Measurements from ENCODE around the gene SLAMF9. TPM values are rescaled to one million over a fixed set of nuclear protein-coding genes. Genes with fewer than 3 reads are reported as not detected.

Gene SLAMF9
- polyA plus RNA-seq, 1 donor (not counting 4 experiments of a cell fraction or from before 2014, with no cell fraction given) = 0.31 TPM

DNA sequence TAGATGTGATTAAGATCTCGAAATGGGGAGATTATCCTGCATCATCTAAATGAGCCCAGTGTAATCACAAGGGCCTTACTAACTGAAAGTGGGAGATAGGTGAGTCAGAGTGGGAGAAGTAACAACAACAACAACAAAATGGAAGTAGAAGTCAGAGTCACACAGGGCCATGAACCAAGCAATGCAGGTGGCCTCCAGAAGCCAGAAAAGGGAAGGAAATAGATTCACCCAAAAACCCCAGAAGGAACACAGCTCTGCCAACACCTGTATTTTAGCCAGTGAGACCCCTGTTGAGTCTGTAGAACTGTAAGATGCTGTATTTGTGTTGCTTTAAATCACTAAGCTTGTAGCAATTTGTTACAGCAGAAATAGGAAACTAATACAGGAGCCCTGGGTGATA lies 32.8 kb downstream of the SLAMF9 start:
- Histone ChIP-seq H3K4me3 (ENCODE audit: control insufficient read depth in 2 of 3, extremely low read depth in 1 of 3, insufficient read depth in 2 of 3, low read depth in 1 of 3, low read length in 3 of 3) (no peak overlapping the region), H3K27ac (ENCODE audit: control insufficient read depth, insufficient read depth, low read length) (peak overlapping the region; percentile 98), H3K9me3 (ENCODE audit: control insufficient read depth, low read depth, low read length) (no peaks in the 10 kb centered on the region), H3K36me3 (ENCODE audit: control insufficient read depth in 2 of 2, extremely low read depth in 1 of 2, insufficient read depth in 2 of 2, low read length in 2 of 2) (peaks cover 32 to 38% of the 10 kb centered on the region in 2 experiments), H3K4me1 (ENCODE audit: control insufficient read depth, extremely low read depth, insufficient read depth, low read length) (peaks cover 72% of the 10 kb centered on the region), H3K79me2 (ENCODE audit: control insufficient read depth, insufficient read depth, low read length) (peaks cover 58% of the 10 kb centered on the region), H3K4me2 (ENCODE audit: control insufficient read depth, extremely low read depth, insufficient read depth, low read depth, low read length) (peak overlapping the region; percentile 84), H3K9me1 (ENCODE audit: control insufficient read depth, extremely low read depth, insufficient read depth, low read length) (peaks cover 11% of the 10 kb centered on the region), H2AFZ (ENCODE audit: control insufficient read depth, low read length) (no peak overlapping the region), H3K9ac (ENCODE audit: control insufficient read depth, extremely low read depth, insufficient read depth, low read length) (peak overlapping the region; percentile 100), H3K27me3 (ENCODE audit: control insufficient read depth, extremely low read depth, insufficient read depth, low read length) (no peaks in the 10 kb centered on the region), H4K20me1 (ENCODE audit: control insufficient read depth, extremely low read depth, insufficient read depth, low read length) (peaks cover 28% of the 10 kb centered on the region)
- no peak for DNase-seq (ENCODE audit: low read depth, low spot score)
- dilution Hi-C loops (cut with MboI; ENCODE audit: extremely low pct_ligation_motif_present, low sequenced_read_pairs) = no loop called here
- TF ChIP-seq, protein P1, sequence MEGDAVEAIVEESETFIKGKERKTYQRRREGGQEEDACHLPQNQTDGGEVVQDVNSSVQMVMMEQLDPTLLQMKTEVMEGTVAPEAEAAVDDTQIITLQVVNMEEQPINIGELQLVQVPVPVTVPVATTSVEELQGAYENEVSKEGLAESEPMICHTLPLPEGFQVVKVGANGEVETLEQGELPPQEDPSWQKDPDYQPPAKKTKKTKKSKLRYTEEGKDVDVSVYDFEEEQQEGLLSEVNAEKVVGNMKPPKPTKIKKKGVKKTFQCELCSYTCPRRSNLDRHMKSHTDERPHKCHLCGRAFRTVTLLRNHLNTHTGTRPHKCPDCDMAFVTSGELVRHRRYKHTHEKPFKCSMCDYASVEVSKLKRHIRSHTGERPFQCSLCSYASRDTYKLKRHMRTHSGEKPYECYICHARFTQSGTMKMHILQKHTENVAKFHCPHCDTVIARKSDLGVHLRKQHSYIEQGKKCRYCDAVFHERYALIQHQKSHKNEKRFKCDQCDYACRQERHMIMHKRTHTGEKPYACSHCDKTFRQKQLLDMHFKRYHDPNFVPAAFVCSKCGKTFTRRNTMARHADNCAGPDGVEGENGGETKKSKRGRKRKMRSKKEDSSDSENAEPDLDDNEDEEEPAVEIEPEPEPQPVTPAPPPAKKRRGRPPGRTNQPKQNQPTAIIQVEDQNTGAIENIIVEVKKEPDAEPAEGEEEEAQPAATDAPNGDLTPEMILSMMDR (optimal IDR thresholded peaks at IDR 0.05 in 1 of 3, IDR thresholded peaks at IDR 0.05 in 1 of 3, conservative IDR thresholded peaks at IDR 0.05 in 1 of 3; ENCODE audit: extremely low read depth in 1 of 3, insufficient read depth in 2 of 3, low read length in 3 of 3) = no peak
- no peak for TF ChIP-seq EZH2 (IDR thresholded peaks at IDR 0.05; ENCODE audit: low read length)
- FAIRE-seq = no peak

DNA sequence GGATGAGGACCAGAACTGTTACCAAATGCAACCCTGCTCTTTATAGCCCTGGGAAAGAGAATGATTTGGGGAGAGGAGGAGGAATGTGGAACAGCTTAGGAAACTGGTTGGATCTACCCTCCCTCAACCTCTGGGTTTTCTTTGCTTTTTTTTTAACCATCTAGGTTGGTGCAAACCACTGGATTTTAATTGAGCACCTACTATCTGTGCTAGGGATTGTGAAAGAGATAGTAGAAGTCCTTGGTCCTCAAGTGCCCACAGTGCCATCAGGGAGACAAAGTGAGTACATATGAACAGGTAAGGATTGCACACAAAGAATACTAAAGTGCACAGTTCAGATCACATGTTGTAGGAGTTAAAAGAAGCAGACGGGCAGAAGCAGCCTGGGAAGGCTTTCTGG lies 33.4 kb downstream of the SLAMF9 start:
- peaks cover 33 to 38% of the 10 kb centered on the region in 2 experiments for H3K36me3 ChIP-seq (ENCODE audit: control insufficient read depth in 2 of 2, extremely low read depth in 1 of 2, insufficient read depth in 2 of 2, low read length in 2 of 2)
- FAIRE-seq (no peak), DNase-seq (ENCODE audit: low read depth, low spot score) (no peak)
- H3K27ac ChIP-seq (ENCODE audit: control insufficient read depth, insufficient read depth, low read length) = peak overlapping the region; percentile 98
- H3K9ac ChIP-seq (ENCODE audit: control insufficient read depth, extremely low read depth, insufficient read depth, low read length) = no peak overlapping the region
- dilution Hi-C loops (cut with MboI; ENCODE audit: extremely low pct_ligation_motif_present, low sequenced_read_pairs) = no loop called here
- no peak for TF ChIP-seq EZH2 (IDR thresholded peaks at IDR 0.05; ENCODE audit: low read length)
- TF ChIP-seq, protein P1 (optimal IDR thresholded peaks at IDR 0.05 in 1 of 3, IDR thresholded peaks at IDR 0.05 in 1 of 3, conservative IDR thresholded peaks at IDR 0.05 in 1 of 3; ENCODE audit: extremely low read depth in 1 of 3, insufficient read depth in 2 of 3, low read length in 3 of 3) = no peak
- peaks cover 58% of the 10 kb centered on the region for H3K79me2 ChIP-seq (ENCODE audit: control insufficient read depth, insufficient read depth, low read length)
- H3K4me1 ChIP-seq (ENCODE audit: control insufficient read depth, extremely low read depth, insufficient read depth, low read length) = peaks cover 72% of the 10 kb centered on the region
- H3K9me3 ChIP-seq (ENCODE audit: control insufficient read depth, low read depth, low read length) = no peaks in the 10 kb centered on the region
- no peak overlapping the region for H3K4me3 ChIP-seq (ENCODE audit: control insufficient read depth in 2 of 3, extremely low read depth in 1 of 3, insufficient read depth in 2 of 3, low read depth in 1 of 3, low read length in 3 of 3)
- no peak overlapping the region for H3K4me2 ChIP-seq (ENCODE audit: control insufficient read depth, extremely low read depth, insufficient read depth, low read depth, low read length)
- no peaks in the 10 kb centered on the region for H3K27me3 ChIP-seq (ENCODE audit: control insufficient read depth, extremely low read depth, insufficient read depth, low read length)
- peaks cover 28% of the 10 kb centered on the region for H4K20me1 ChIP-seq (ENCODE audit: control insufficient read depth, extremely low read depth, insufficient read depth, low read length)
- H3K9me1 ChIP-seq (ENCODE audit: control insufficient read depth, extremely low read depth, insufficient read depth, low read length) = peaks cover 11% of the 10 kb centered on the region
- H2AFZ ChIP-seq (ENCODE audit: control insufficient read depth, low read length) = no peak overlapping the region
